Neural cell (in vitro differentiated cells): ENCODE results near the gene KCTD2. TPM values are rescaled to one million over a fixed set of nuclear protein-coding genes. Genes with fewer than 3 reads are reported as not detected.

ENCODE experiments used
- H2AFZ ChIP-seq: fragments of 200-600, 300-800 bp; sonication (generic), shearing (Covaris generic); 2 replicates; pipeline ENCODE4 v1.6.0; 2014; ENCODE audit warnings: low read depth, mild to moderate bottlenecking, antibody characterized with exemption, low read length, moderate library complexity
- H3F3A ChIP-seq: fragments of 200-600 bp; shearing (Covaris generic); 2 replicates; pipeline ENCODE4 v1.6.1; 2016; ENCODE audit warnings: mild to moderate bottlenecking, moderate library complexity, mixed read lengths, antibody characterized with exemption, low read length; ENCODE audit not compliant: insufficient read depth, poor library complexity, severe bottlenecking
- H3K27ac ChIP-seq: fragments of 200-600, 300-800 bp; sonication (generic), shearing (Covaris generic); 2 replicates; pipeline ENCODE4 v1.5.1; 2014; ENCODE audit warnings: mild to moderate bottlenecking, low read length, moderate library complexity
- H3K27me3 ChIP-seq: fragments of 300-800, 200-600 bp; sonication (generic), shearing (Covaris generic); 2 replicates; pipeline ENCODE4 v1.6.0; 2014; ENCODE audit warnings: mild to moderate bottlenecking, low read depth, low read length, moderate library complexity; ENCODE audit not compliant: insufficient read depth
- H3K36me3 ChIP-seq: fragments of 300-800, 200-600 bp; sonication (generic), shearing (Covaris generic); 2 replicates; pipeline ENCODE4 v1.5.1; 2014; ENCODE audit warnings: mild to moderate bottlenecking, antibody characterized with exemption, low read length, moderate library complexity; ENCODE audit not compliant: insufficient read depth
- H3K4me2 ChIP-seq: fragments of 300-800, 200-600 bp; sonication (generic), shearing (Covaris generic); 2 replicates; pipeline ENCODE4 v1.6.0; 2014; ENCODE audit warnings: mild to moderate bottlenecking, low read length
- H3K4me3 ChIP-seq: fragments of 300-800, 200-600 bp; sonication (generic), shearing (Covaris generic); 2 replicates; pipeline ENCODE4 v1.5.1; 2014; ENCODE audit warnings: mild to moderate bottlenecking, low read length, moderate library complexity
- H3K79me2 ChIP-seq: fragments of 200-600 bp; shearing (Covaris generic); replicated peaks from 2 replicates; pipeline ENCODE4 v1.6.0; 2014; ENCODE audit warnings: mild to moderate bottlenecking, low read length, moderate library complexity; ENCODE audit not compliant: insufficient read depth
- H3K9ac ChIP-seq: fragments of 300-800, 200-600 bp; sonication (generic), shearing (Covaris generic); 2 replicates; pipeline ENCODE4 v1.6.1; 2016; ENCODE audit warnings: mild to moderate bottlenecking, low read length, mixed read lengths
- H3K9me2 ChIP-seq: fragments of 200-600 bp; shearing (Covaris generic); 2 replicates; pipeline ENCODE4 v1.6.1; 2016; ENCODE audit warnings: mild to moderate bottlenecking, low read length, mixed read lengths; ENCODE audit not compliant: insufficient read depth
- H3K9me3 ChIP-seq: fragments of 200-600, 300-800 bp; sonication (generic), shearing (Covaris generic); 2 replicates; pipeline ENCODE4 v1.6.1; 2016; ENCODE audit warnings: mild to moderate bottlenecking, mixed run types, low read length, moderate library complexity, mixed read lengths
- H4K20me1 ChIP-seq: fragments of 200-600 bp; shearing (Covaris generic); 2 replicates; pipeline ENCODE4 v1.6.1; 2016; ENCODE audit warnings: mild to moderate bottlenecking, mixed run types; ENCODE audit not compliant: insufficient read depth
- EP300 ChIP-seq: fragments of 450-650 bp; conservative IDR thresholded peaks from 2 replicates; pipeline ENCODE4 v1.6.1; 2014; ENCODE audit warnings: antibody characterized with exemption, mild to moderate bottlenecking, moderate library complexity; ENCODE audit not compliant: poor library complexity, severe bottlenecking
- EZH2 ChIP-seq: fragments of 200-600, 300-800 bp; shearing (Covaris generic), sonication (generic); IDR thresholded peaks from 2 replicates; pipeline ENCODE4 v1.6.1; 2014; ENCODE audit warnings: antibody characterized with exemption, low read length, borderline replicate concordance, mild to moderate bottlenecking; ENCODE audit not compliant: insufficient read depth, poor library complexity, severe bottlenecking
- MXI1 ChIP-seq: fragments of 450-650 bp; conservative IDR thresholded peaks from 2 replicates; pipeline ENCODE4 v1.6.1; 2014; ENCODE audit warnings: antibody characterized with exemption, mild to moderate bottlenecking; ENCODE audit not compliant: poor library complexity, severe bottlenecking
- POLR2AphosphoS5 ChIP-seq: IDR thresholded peaks from 2 replicates; pipeline ENCODE4 v1.6.1; 2012
- RAD21 ChIP-seq: fragments of 450-650 bp; conservative IDR thresholded peaks from 2 replicates; pipeline ENCODE4 v1.6.1; 2014; ENCODE audit warnings: antibody characterized with exemption, mild to moderate bottlenecking, moderate library complexity
- SMC3 ChIP-seq: fragments of 450-650 bp; conservative IDR thresholded peaks from 2 replicates; pipeline ENCODE4 v1.6.1; 2014; ENCODE audit warnings: antibody characterized with exemption, mild to moderate bottlenecking, moderate library complexity; ENCODE audit not compliant: poor library complexity
- TAF1 ChIP-seq: IDR thresholded peaks from 2 replicates; pipeline ENCODE4 v1.6.1; 2012; ENCODE audit warnings: low read depth
- polyA plus RNA-seq: library from polyadenylated mRNA; depleted of rRNA; stranded (reverse); fragments of >200 nt; gene quantifications from 2 replicates; pipeline ENCODE4 v1.2.3, GENCODE V29; 2014
- TF ChIP-seq, protein P1 (sequence below): IDR thresholded peaks from 2 replicates; pipeline ENCODE4 v1.6.1; 2012; ENCODE audit warnings: borderline replicate concordance
- TF ChIP-seq, protein P2 (sequence below): fragments of 450-650 bp; IDR thresholded peaks from 2 replicates; pipeline ENCODE4 v1.5.1; 2014; ENCODE audit warnings: antibody characterized with exemption, mild to moderate bottlenecking, moderate library complexity; ENCODE audit not compliant: poor library complexity, severe bottlenecking

KCTD2 gene
- polyA plus RNA-seq, 1 donor from 2014 or later, result 32.8 TPM

DNA sequence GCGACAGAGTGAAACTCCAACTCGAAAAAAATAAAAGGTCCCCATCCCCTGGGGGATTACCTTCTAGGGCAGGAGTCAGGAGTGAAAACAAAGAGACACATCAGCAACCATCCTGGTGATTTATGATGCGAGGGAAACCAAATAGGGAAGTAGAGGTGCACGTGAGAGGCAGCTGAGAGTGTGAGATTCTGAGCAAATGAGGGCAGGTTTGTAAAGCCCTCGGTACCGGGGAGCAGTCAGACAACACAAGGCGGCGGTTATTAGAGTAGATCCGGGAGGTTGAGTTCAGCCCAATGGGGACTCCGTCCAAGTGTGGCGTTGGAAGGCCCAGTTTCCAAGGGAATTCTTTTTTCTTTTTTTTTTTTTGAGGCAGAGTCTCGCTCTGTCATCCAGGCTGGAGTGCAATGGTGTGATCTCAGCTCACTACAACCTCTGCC is 55.4 kb downstream of the KCTD2 start:
- H3K79me2 ChIP-seq, result no peaks in the 10 kb centered on the region
- H2AFZ ChIP-seq, result no peak overlapping the region
- H3K4me3 ChIP-seq, result no peak overlapping the region
- no peak overlapping the region for H3K27ac ChIP-seq
- H3K4me2 ChIP-seq, result no peak overlapping the region
- H3K36me3 ChIP-seq, result no peaks in the 10 kb centered on the region
- H4K20me1 ChIP-seq, result no peaks in the 10 kb centered on the region
- H3K9me3 ChIP-seq, result no peaks in the 10 kb centered on the region
- no peaks in the 10 kb centered on the region for H3K9me2 ChIP-seq
- H3K9ac ChIP-seq, result no peak overlapping the region
- no peaks in the 10 kb centered on the region for H3K27me3 ChIP-seq
- TF ChIP-seq MXI1, result no peak
- TF ChIP-seq, protein P1, sequence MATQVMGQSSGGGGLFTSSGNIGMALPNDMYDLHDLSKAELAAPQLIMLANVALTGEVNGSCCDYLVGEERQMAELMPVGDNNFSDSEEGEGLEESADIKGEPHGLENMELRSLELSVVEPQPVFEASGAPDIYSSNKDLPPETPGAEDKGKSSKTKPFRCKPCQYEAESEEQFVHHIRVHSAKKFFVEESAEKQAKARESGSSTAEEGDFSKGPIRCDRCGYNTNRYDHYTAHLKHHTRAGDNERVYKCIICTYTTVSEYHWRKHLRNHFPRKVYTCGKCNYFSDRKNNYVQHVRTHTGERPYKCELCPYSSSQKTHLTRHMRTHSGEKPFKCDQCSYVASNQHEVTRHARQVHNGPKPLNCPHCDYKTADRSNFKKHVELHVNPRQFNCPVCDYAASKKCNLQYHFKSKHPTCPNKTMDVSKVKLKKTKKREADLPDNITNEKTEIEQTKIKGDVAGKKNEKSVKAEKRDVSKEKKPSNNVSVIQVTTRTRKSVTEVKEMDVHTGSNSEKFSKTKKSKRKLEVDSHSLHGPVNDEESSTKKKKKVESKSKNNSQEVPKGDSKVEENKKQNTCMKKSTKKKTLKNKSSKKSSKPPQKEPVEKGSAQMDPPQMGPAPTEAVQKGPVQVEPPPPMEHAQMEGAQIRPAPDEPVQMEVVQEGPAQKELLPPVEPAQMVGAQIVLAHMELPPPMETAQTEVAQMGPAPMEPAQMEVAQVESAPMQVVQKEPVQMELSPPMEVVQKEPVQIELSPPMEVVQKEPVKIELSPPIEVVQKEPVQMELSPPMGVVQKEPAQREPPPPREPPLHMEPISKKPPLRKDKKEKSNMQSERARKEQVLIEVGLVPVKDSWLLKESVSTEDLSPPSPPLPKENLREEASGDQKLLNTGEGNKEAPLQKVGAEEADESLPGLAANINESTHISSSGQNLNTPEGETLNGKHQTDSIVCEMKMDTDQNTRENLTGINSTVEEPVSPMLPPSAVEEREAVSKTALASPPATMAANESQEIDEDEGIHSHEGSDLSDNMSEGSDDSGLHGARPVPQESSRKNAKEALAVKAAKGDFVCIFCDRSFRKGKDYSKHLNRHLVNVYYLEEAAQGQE, result no peak
- no peaks in the 10 kb centered on the region for H3F3A ChIP-seq

DNA sequence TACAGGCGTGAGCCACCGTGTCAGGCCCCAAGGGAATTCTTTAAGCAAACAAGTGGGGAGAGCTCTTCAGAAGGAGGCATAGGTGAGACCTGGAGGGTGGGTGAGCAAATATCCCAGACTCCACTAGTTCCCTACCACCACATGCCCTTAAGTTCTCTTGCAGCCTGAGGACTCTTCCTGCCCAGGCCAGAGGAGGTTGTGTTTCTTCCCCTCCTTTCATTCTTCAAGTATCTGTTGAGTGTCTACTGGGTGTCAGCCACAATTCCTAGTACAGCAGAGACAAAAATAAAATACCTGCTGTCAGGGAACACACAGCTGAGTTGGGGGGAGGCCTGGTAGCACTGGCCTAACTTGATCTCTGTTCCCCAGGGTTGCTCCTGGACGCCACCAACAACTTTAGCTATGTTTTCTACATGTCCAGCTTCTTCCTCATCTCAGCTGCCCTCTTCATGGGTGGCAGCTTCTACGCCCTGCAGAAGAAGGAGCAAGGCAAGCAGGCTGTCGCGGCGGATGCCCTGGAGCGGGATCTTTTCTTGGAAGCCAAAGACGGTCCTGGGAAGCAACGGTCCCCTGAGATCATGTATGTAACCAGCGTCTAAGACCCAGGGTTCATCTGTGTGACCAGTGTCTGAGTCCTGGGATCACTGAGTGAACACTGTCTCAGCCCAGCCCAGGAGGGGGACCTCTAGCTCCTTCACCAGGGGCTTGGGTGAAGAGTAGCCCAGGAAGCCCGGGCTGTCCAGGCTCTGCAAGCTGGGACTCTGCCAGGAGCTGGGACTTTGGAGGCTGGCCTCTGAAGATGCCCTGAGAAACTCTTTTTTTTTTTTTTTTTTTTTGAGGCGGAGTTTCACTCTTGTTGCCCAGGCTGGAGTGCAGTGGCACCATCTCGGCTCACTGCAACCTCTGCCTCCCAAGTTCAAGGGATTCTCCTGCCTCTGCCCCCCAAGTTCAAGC is 56.9 kb downstream of the KCTD2 start:
- TF ChIP-seq, protein P1, result no peak
- TF ChIP-seq MXI1 (no peak), EZH2 (no peak), RAD21 (no peak), POLR2AphosphoS5 (no peak), EP300 (no peak), SMC3 (no peak), TAF1 (no peak)
- TF ChIP-seq, protein P2, sequence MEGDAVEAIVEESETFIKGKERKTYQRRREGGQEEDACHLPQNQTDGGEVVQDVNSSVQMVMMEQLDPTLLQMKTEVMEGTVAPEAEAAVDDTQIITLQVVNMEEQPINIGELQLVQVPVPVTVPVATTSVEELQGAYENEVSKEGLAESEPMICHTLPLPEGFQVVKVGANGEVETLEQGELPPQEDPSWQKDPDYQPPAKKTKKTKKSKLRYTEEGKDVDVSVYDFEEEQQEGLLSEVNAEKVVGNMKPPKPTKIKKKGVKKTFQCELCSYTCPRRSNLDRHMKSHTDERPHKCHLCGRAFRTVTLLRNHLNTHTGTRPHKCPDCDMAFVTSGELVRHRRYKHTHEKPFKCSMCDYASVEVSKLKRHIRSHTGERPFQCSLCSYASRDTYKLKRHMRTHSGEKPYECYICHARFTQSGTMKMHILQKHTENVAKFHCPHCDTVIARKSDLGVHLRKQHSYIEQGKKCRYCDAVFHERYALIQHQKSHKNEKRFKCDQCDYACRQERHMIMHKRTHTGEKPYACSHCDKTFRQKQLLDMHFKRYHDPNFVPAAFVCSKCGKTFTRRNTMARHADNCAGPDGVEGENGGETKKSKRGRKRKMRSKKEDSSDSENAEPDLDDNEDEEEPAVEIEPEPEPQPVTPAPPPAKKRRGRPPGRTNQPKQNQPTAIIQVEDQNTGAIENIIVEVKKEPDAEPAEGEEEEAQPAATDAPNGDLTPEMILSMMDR, result no peak
- H3F3A ChIP-seq, result no peaks in the 10 kb centered on the region
- H3K4me2 ChIP-seq, result no peak overlapping the region
- no peaks in the 10 kb centered on the region for H3K27me3 ChIP-seq
- no peaks in the 10 kb centered on the region for H4K20me1 ChIP-seq
- H3K9me2 ChIP-seq, result no peaks in the 10 kb centered on the region
- no peak overlapping the region for H3K27ac ChIP-seq
- no peak overlapping the region for H2AFZ ChIP-seq
- no peak overlapping the region for H3K9ac ChIP-seq
- H3K79me2 ChIP-seq, result no peaks in the 10 kb centered on the region
- H3K9me3 ChIP-seq, result no peaks in the 10 kb centered on the region
- no peaks in the 10 kb centered on the region for H3K36me3 ChIP-seq
- no peak overlapping the region for H3K4me3 ChIP-seq
